T-helper 2 cell treated with Interferon-gamma antibody and Interleukin-4, amounts not matched to agents 5 μg/mL and 100 μg/mL, for 36 hours (primary cell): Measurements from ENCODE around the gene CHMP6.
A peak's percentile ranks its signal among the peaks of the same experiment; 100 is the strongest.

Source experiments
- DNase-seq: peaks from one replicate; pipeline ENCODE4 v3.0.0; 2021; ENCODE audit warnings: low spot score
- H3K27ac Mint-ChIP-seq: one replicate; pipeline ENCODE4 v1.8.0; 2021; ENCODE audit warnings: mild to moderate bottlenecking, mixed read lengths
- H3K27me3 Mint-ChIP-seq: one replicate; pipeline ENCODE4 v1.8.0; 2021; ENCODE audit warnings: low read depth, mixed read lengths
- H3K36me3 Mint-ChIP-seq: one replicate; pipeline ENCODE4 v1.8.0; 2021; ENCODE audit warnings: low read depth, mixed read lengths
- H3K4me1 Mint-ChIP-seq: one replicate; pipeline ENCODE4 v1.8.0; 2021; ENCODE audit warnings: low read depth, mixed read lengths
- H3K4me3 Mint-ChIP-seq: one replicate; pipeline ENCODE4 v1.8.0; 2022; ENCODE audit warnings: mild to moderate bottlenecking, moderate library complexity, mixed read lengths
- H3K9me3 Mint-ChIP-seq: one replicate; pipeline ENCODE4 v1.8.0; 2021; ENCODE audit warnings: mixed read lengths

CHMP6 gene

DNA sequence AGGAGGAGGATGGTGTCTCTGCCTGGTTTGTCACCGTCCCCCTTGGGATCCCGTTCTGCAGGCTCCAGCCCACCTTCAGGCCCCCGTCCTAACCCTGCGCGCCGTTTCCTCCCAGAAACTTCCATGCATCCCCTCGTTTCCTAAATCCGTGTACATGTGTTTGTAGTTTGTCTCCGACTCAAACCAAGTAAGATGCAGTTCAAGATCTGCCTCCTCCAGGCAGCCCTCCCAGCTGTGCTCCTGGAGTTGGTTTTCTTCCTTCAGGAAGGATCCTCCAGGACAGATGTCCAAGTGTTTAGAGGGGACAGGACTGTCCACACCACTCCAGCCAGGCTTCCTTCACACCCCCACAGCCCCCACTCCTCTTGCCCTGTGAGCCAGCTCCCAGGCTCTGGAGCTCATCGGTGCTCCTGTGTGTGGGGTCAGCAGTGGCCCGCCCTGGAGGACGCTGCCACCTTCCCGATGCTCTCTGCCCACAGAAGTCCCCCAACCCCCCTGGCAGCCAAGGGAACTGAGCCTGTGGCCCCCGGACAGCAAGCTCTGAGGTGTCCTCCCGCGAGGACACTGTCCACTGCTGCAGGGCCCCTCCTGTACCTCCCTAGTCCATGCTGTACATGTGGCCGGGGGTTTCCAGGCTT, 54.6 kb downstream of the CHMP6 start:
- Mint-ChIP-seq H3K27me3 (no peaks in the 10 kb centered on the region), H3K9me3 (no peaks in the 10 kb centered on the region), H3K36me3 (no peaks in the 10 kb centered on the region), H3K4me3 (no peak overlapping the region), H3K4me1 (peaks cover 5% of the 10 kb centered on the region), H3K27ac (no peak overlapping the region)
- no peak for DNase-seq

DNA sequence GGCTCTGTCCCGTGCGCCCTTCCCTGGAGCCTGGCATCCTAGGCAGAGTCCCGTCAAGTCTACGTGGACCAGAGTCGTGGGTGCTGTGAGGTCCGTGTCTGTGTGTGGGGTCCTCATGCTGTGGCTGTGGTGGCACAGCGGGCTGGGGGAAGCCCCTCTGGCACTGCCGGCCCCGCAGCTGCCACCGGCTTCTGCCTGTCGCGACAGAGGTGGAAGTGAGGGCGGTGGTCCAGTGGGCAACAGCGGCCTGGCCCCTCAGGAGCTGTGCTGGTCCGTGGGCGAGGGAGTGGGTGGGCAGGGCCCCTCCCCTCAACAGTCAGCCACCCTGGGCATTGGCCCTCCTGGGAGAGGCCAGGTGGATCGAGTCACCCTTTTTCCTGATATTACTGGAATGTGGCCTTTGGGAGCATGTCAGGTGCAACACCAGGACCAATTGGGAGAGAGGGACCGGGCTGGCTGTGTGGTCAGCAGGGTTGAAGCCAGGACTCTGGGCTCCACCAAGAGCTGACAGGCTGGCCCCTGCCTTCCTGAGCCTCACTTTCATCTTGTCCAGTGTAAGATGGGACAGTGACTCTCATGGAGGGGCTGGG, 55.2 kb downstream of the CHMP6 start:
- Mint-ChIP-seq H3K4me1 (peaks cover 5% of the 10 kb centered on the region), H3K9me3 (no peaks in the 10 kb centered on the region), H3K4me3 (no peak overlapping the region), H3K36me3 (no peaks in the 10 kb centered on the region), H3K27me3 (no peaks in the 10 kb centered on the region), H3K27ac (no peak overlapping the region)
- no peak for DNase-seq

GRCh38 chr17:81048827-81049371, 57.3 kb downstream of the CHMP6 start:
- no peaks in the 10 kb centered on the region for H3K9me3 Mint-ChIP-seq
- no peaks in the 10 kb centered on the region for H3K36me3 Mint-ChIP-seq
- no peak for DNase-seq
- H3K27ac Mint-ChIP-seq: no peak overlapping the region
- peaks cover 5% of the 10 kb centered on the region for H3K4me1 Mint-ChIP-seq
- H3K4me3 Mint-ChIP-seq: peak overlapping the region; percentile 50
- H3K27me3 Mint-ChIP-seq: no peaks in the 10 kb centered on the region

DNA sequence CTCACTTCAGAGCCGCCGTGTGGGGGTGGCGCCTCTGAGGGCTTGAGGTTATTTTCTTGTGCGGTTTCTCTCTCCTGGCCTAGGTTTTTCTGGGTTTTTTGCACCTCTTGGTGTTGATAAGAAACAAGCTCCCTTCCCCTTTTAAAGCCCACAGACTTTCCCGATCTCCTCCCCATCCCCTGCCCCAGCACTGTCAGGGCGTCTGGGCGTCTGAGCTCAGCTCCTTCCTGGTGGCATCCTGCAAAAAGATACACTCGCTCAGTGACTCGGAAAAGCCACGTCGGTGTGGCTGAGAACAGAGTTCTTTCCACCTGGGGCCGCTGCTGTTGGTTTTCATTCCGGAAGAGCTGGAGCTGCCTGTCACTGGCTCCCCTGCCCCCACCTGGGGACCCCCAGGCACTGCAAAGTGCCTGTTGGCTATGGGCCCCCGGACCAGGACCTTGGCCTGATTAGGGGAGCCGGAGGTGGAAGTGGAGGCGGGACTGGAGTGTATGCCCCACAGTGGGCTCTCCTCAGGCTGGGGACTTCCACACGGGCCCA, 57.8 kb downstream of the CHMP6 start:
- Mint-ChIP-seq H3K4me1 (peaks cover 5% of the 10 kb centered on the region), H3K4me3 (peak overlapping the region; percentile 50), H3K9me3 (no peaks in the 10 kb centered on the region), H3K27ac (peak overlapping the region; percentile 47), H3K27me3 (no peaks in the 10 kb centered on the region), H3K36me3 (no peaks in the 10 kb centered on the region)
- no peak for DNase-seq
